Body of pancreas (tissue), 4 donors: ENCODE measurements around the gene JUN.

Experiments
- CTCF ChIP-seq, 7 experiments: fragments of 450-650 bp in 4 of 7; fragments of 200-600 bp in 3 of 7; sonication (generic) in 3 of 7; IDR thresholded peaks; one replicate each; pipeline ENCODE4 v1.5.1; 2016 to 2019; ENCODE audit warnings: antibody characterized with exemption in 7 of 7
- POLR2A ChIP-seq, 3 donors: fragments of 450-650 bp; IDR thresholded peaks; one replicate each; pipeline ENCODE4 v1.6.1; 2016; ENCODE audit warnings: antibody characterized with exemption in 3 of 3, mild to moderate bottlenecking in 2 of 3

DNA sequence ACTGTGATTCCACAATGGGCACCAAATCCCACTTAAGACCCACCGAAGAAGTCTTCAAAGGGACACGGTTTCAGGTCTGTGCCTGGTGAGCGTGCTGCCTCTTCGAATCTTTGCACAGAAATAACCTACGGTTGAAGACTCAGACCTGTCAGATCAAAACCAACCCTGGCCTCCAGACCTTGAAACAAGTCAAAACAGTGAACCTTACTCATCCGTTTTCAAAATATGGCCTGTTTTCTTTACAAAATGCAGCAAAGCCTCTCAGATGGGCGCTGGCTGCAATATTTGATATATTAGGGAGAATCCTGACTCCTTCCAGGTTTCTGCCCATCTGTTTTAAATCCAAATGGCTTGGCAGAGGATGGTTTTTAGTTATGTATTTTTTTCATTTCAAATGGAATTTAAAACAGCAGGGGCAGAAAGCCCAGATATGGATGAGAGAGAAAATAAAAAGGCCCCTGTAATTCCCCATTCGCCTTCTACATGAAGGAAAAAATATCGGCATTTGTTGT lies 14.0 kb downstream of the JUN start:
- TF ChIP-seq CTCF (IDR thresholded peaks at IDR 0.05) (no peak), POLR2A (IDR thresholded peaks at IDR 0.05) (no peak)
